ENCODE results near the gene RBBP8NL.

The RBBP8NL gene

DNA sequence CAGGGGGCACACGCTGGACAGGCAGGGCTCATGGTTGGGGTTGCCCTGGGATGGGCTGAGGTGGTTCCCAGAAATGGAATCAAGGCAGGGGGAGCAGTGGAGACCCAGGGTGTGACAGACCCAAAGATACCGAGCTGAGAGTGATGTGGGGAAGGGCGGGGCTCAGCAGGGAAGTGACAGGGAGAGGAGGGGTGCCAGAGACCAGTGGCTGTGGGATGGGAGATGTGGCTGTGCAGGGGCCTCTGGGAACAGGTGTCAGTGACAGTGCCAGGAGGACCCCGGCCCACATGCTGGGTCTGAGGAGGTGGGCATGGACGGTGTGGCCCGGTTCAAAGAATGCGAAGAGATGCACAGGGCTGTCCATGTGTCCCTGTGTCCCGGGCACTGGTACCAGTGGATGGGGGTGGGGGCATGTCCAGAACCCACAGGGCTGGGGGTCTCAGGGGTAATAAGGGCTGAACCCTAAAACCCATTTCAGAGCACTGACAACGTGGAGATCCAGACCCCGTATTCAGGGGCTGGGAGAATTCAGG lies 21.3 kb downstream of the RBBP8NL start:
- DNase-seq: no peak

DNA sequence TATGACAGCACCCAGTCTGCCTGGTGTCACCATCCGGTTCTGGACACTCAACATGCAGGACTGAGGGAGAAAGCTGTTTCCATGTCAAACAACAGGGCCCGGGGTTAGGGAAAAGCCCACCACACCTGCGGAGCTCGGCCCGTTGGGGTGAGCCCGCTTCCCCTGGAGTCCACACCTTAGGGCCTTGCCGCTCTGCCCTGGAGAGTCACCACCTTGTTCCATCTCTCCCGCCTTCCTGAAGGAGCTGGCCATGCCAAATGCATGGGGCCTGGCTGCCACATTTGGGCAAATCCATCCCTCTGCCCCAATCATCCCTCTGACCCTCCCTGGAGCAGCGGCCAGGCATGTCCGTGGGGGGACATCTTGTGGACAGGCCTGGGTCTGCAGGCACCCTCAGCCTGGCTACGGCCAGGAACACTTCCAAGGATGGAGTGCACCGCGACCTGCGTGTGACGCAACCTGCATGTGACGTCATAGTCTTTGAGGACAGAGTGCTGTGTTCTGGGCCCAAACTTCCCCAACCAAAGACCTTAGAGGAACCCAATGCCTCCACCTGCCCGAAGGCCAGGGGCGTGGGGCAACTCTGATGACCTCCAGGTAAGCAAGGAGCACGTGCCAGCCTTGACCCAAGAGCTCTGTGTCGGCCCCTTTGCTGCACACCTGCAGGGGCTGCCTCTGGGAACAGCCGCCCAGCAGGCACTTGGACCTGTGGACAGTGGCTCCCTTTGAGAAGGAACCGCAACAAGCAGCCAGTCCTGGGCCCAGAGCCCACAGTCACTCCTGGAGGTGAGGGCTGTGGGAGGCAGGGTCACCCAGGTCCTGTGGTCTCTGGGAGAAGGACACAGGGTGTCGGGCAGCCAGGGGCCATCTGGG lies 22.0 kb downstream of the RBBP8NL start:
- no peak for DNase-seq

GRCh38 chr20:62404761-62405107 lies 22.6 kb downstream of the RBBP8NL start:
- DNase-seq: no peak

GRCh38 chr20:62404112-62404665 lies 23.1 kb downstream of the RBBP8NL start:
- DNase-seq: no peak

- no peak for DNase-seq
These were observed 24.0 kb downstream of the RBBP8NL start for GRCh38 chr20:62403331-62403730.

- no peak for DNase-seq
These were observed 24.7 kb downstream of the RBBP8NL start for GRCh38 chr20:62402456-62403150.

GRCh38 chr20:62401331-62401779 lies 26.0 kb downstream of the RBBP8NL start:
- no peak for DNase-seq

- no peak for DNase-seq
These were observed 26.8 kb downstream of the RBBP8NL start for GRCh38 chr20:62400541-62400940.

GRCh38 chr20:62400021-62400420 lies 27.3 kb downstream of the RBBP8NL start:
- no peak for DNase-seq

GRCh38 chr20:62398120-62398821 lies 29.1 kb downstream of the RBBP8NL start:
- DNase-seq: no peak

DNA sequence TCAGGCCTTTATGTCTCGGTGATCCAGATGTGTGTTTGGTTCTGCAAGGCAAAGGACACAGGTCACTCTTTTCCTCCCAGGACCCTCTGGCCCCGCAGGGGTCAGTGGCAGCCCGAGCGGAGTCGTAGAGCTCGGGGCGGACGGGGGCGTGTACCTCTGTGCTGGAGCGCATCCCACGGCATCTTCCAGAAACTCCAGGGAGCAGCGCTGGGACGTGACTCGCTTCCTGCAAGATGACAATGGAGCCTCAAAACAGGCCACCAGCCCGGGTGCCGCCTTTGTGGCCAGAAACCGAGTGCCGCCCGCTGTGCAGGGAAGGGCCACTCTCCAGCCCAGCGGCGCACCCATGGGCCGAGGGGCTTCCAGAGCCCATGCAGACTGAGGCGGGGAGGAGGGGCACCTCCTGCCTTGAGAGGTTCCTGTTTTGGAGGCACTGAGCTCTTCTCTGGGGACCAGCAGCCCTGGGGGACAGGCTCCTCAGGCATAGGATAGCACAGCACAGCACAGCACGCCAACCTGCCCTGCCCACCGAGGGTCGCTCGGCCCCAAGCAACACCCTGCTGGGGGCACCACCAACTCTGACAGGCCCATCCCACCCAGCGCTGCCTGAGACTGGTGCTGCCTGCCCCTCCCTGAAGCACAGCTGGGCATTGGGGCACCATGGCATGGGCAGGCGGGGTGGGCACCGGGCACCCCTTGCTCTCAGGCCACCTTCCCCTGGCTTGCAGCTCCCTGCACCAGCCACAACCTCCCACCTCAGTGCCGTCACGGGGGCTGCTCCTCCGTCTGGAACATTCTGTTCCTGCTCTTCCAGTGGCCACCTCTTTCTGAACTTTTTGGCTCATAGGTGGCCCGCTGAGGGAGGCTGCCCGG lies 30.7 kb downstream of the RBBP8NL start:
- no peak for DNase-seq

DNA sequence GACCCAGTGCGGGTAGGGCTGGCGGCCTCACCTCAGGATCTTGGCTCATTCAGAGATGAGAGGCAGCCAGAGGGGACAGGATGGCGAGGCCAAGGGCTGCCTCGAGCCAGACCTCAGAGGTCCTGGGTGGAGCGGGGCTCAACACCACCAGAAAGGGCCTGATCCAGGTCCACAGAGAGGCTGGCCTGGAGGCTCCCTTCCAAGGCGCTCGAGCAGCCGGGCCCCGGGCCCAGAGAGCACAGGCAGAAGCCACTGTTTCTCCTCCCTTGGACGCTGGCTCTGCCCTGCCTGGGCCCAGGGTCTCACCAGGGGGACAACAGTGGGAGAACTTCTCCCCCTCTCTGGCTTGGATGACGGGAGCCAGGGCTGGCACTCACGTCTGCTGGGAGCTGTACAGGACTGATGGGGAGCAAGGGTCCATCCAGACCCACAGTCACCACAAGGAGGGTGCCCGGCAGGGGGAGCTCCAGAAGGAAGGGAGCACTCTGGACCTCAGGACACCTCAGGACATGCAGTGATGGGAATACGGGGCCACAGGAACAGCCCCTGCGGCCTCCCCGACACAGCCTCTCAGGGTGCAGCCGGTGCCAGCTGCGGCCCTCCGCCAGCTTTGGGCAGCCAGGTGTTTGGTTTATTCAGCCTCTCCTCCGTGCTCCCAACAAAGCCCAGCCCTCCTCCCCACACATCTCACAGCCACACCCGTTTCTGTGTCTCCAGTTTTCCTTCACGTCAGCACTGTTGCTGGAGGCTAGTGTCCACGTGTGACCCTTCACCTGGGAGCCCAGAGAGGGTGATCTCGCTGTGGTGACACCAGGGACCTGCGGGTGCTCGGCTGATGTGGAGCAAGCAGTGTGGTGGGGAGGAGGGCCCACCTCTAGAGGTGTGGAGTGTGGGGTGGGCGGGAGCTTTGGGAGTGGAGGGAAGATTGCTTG lies 31.8 kb downstream of the RBBP8NL start:
- no peak for DNase-seq

DNA sequence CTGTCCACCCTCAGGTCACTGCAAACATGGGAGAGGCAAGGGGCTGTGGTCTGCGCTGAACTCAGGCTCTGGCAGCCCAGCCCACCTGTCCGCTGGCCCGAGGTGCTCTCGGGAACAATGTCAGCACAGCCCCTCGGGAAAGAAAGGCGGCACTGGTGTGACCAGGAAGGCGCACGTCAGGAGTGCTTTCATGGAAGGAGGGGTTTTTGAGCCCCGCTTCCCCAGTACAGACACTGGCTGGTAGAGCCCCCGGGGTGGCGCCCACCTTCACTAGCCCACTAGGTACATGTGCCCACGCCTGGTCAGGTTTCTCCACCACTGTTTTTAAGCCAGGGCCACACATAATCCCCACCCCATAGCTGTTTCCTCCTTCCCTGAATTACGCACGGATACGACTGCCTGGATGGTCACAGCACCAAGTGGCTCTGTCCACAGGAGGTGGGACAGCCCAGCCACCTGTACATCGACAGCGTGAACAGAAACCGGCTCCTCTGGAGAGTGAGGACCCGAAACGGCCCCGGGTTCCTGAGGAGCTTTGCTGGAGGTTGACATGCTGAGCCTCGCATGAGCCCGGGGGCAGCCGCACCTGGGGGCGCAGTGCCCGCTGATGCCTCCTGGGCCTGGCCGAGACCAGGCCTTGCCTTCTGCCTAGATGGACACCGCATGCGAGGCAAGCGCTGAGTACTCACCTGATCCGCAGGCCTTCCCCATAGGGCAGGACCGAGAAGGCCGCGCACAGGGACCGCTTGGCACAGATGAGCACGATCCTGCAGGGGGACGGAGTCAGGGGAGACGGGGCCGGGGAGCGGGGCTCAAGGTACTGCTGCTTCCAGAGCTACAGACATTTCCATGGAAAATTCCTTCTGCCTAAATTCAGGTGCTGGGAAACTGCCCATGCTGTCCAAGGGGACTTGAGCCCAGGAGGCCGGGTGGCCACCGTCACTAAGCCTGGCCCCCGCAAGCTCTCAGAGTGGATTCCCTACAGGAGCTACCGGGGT lies 32.8 kb downstream of the RBBP8NL start:
- DNase-seq: no peak

GRCh38 chr20:62393830-62394229 lies 33.5 kb downstream of the RBBP8NL start:
- DNase-seq: no peak

DNA sequence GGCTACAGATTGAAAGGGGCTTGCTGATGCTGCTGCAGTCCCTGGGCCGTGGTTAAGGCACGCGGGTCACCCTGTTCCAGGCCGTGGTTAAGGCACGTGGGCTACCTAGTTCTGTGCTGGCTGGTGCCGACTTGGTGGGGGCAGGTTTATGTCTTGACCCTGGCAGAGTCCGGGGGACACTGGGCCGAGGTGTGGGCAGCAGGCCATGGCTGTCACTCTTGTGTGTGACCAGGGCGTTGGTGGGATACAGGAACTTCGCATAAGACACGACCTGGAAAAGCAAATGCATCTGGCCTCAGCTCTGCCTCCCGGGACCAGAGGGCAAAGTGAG lies 34.0 kb downstream of the RBBP8NL start:
- DNase-seq: no peak

DNA sequence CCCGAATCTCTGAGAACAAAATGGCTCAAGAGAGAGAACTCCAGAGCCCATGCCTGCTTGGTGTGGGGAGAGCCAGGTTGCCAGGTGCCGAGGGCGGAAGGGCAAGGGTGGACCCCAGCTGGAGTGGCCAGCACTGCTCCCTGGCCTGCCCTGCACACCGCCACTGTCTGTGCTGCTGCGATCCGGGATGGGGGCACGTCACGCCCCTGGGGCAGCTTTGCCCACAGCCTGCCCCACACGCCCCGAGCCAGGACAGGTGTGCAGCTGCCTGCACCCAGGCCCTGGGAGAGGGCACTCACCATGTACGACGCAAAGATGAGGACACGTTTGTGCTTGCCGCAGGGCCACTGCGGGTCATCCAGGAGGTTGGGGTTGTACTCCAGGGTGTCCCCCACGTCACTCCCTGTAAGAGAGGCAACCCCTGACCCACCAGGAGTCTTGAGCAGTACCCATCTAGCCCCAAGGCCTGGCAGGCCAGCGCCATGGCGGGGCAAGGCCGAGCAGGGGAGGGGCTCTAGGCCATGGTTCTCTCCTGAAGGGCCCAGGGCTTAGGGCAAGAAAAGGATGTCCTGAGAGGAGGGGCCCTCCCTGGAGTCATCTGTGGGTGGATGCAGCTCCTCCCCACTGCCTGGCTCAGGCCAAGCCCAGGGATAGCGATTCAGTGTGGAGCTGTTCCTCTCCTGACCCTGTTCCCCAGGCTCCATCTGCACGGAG lies 34.6 kb downstream of the RBBP8NL start:
- no peak for DNase-seq

DNA sequence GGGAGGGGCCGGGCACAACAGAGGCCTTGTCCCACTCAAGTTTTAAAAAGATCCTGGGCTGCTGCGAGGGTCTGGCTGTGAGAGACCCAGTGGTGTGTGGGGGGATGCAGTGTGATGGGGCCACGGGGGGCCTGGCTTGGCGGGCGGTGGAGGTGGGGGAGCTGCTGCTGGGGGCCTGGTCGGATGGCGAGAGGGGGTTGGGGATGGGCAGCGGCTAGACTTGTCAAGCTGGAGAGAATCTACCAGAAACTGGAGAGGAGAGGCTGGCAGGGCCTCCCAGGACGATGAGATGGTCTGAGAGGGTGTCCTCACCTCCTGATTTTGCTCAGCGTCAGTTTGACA lies 35.3 kb downstream of the RBBP8NL start:
- no peak for DNase-seq

- DNase-seq: no peak
These were observed 35.9 kb downstream of the RBBP8NL start for GRCh38 chr20:62391165-62392076.

All from NCI-H2227 treated with DMSO at 0.1 percent for 48 hours (cell line).